NCI-H1694 (cell line): ENCODE data around the gene GON4L.
"Not testable (repeated sequence)": the region's sequence is repeated elsewhere in the genome, so short reads cannot be mapped to it uniquely, and the experiment has no call there.

Experiments used
- DNase-seq: peaks from one replicate; lab custom pipeline; 2025; lab: John Stamatoyannopoulos, UW

GON4L gene

DNA sequence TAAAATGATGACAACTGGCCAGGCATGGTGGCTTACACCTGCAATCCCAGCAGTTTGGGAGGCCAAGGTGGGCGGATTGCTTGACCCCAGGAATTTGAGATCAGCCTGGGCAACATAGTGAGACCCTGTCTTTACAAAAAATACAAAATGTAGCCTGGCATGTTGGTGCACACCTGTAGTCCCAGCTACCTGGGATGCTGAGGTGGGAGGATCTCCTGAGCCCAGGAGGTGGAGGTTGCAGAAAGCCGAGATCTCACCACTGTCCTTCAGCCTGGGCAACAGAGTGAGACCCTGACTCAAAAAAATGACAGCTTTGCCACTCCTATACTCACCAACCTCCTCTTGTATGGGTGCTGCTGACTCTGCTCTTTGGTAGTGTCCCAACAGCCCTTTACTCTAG, 20.9 kb upstream of the GON4L start:
- no peak for DNase-seq

DNA sequence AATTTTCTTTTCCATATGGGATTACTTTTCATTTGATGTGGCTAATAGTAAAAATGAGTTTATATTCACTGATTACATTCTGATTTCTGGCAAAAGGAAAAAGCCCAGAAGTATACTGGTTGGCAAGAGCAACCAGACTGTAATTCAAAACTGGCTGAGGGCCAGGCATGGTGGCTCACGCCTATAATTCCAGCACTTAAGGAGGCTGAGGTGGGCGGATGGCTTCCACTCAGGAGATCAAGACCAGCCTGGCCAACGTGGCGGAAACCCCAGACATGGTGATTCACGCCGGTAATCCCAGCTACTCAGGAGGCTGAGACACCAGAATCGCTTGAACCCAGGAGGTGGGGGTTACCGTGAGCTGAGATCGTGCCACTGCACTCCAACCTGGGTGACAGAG, 16.8 kb upstream of the GON4L start:
- DNase-seq, result no peak

GRCh38 chr1:155872527-155872926, 15.5 kb upstream of the GON4L start:
- no peak for DNase-seq

- peak; percentile 43 for DNase-seq
These were observed 14.4 kb upstream of the GON4L start for GRCh38 chr1:155871390-155871789.

DNA sequence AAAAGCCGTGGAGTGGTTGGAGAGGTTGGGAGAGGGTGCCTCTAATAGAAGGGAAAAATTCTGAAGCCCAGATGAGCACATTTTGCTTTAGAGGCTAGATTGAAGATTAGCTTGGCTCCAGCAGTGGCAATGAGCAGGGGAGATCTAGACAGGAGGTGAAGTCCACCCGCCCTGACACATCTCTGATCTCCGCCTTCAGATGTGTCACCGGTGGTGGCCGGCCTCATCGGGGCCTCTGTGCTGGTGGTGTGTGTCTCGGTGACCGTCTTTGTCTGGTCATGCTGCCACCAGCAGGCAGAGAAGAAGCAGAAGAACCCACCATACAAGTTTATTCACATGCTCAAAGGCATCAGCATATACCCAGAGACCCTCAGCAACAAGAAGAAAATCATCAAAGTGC, 10.8 kb upstream of the GON4L start:
- DNase-seq, result no peak

DNA sequence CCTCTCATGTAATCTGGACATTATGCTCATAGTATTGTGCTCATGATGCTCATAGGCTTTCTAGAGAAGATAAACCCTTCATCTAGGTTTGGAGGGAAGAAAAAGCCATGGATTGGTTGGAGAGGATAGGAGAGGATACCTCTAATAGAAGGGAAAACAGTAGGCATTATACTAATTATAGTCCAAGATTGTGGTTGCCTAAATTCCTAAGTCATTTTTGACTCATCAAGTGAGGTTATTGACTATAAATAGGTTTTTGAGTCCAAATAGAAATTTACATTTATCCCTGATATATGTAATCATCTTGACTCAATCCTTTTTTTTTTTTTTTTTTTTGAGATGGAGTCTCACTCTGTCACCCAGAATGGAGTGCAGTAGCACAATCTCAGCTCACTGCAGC, 7.4 kb upstream of the GON4L start:
- no peak for DNase-seq

DNA sequence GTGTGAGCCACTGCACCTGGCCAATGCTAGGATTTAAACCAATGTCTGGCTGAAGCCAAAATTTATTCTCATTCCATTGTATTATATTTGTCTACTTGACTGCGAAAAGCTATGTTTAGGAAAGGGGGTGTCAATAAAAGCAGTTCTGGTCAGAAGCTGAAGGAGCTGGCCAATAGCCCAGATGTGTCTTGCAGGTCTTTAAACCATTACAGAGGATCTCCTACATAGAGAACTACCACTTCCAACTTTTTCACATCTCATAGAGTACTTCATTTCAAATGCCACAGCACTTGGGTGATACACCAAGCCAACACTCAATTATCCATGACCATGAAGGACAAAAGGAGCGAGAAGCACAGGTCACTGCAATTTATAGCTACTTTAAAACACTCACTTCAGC, 4.9 kb upstream of the GON4L start:
- no peak for DNase-seq

DNA sequence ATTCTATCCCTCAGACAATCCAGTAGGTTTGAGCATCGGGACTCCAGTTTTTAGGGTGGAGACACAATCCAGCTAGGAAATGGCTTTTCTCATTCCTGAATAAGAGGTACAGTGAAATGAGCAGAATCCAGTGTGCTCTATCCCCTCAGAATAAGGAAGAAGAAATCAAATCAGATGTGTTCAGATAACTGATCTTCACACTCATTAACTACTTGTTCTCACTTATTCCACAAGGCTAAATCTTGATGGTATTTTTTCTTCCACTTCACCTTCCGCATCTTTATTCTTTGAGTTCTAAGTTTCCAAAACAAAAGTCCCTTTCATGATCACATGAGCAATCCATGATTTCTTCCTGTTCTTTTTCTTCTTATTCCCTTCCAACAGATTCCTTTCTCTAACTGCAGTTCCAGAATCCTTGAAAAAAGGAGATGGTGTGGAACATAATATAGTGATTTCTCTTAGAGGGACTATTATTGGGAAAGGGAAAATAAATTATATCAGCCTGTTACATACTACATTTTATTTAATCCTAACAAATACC, 4.0 kb upstream of the GON4L start:
- peak; percentile 48 for DNase-seq

DNA sequence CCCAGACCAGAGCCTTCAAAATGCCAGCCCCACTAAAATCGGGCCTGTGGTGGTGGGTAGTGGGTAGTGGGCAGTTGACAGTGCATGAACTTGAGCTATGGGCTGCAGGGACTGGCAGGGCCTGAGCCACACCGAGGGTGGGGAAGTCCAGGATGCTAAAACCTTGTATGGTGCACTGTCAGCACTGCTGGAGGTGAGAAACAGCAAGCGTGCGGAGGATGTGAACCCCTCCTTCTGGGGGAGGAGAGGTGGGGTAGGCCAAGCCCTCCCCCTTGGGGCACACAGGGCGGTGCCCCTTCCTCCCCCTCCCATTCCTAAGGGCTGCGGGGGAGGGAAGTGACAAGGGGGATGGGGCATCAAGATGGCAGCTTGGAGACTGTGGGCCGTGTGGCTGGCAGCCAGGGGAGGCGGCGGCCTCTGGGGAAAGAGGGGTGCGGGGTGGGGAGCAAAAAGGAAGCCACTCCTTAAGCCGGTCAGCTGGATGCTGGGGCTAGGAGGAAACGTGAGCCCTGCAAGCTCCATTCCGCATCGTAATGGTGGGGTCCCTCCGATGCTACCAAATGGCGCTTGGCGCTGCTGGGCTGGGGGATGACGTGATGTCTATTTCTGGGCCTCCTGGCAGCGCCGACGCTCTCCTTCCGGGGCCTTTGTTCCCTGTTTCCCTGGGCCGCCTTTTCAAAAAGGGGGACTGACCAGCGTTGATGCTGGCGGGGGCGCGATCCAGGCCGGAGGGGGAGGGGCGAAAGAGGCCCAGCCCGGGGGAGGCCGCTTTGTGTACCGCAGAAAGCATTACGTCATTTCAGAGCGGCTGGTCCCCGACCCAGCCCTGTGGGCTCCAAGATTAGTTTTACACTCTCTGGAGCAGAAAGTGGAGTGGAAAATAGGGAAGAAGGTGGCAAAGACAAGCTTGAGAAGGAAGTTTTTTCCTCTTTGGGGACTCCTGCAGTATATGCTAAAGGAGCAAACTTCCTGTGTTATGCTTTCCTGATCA, 3.2 kb upstream of the GON4L start:
- peak; percentile 98 for DNase-seq

DNA sequence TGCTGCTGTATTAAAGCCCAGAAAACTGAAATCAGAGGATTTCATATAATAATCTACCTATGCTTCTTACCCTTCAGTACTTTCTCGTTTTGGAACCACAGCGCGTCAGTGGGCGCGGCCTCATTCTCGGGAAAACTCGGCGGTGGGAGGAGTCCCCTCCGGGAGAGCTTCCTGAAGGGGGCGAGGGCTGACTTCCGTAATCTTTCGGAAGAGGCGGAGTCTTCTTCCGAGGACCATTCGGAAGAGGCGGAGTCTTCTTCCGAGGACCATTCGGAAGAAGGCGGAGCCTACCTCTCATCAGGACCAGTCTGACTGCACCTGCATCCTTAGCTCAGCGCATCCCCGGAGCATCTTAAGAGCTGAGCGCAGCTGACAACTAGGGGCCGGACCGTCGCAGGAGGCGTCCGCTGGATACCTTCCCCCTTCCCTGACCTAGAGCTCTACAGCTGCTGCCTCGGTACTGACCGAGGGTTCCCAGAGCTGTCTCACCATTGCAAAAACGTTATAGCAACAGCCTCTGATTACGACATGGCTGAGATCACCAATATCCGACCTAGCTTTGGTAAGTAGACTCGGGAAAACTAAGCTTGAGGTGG, 2.3 kb upstream of the GON4L start, which contains the start of gene SYT11:
Gene SYT11, plus strand, starts transcription at position 334 of the 596 bp plus-strand sequence. Its CDS starts 195 bp downstream, at position 529.
- DNase-seq, result peak; percentile 100

DNA sequence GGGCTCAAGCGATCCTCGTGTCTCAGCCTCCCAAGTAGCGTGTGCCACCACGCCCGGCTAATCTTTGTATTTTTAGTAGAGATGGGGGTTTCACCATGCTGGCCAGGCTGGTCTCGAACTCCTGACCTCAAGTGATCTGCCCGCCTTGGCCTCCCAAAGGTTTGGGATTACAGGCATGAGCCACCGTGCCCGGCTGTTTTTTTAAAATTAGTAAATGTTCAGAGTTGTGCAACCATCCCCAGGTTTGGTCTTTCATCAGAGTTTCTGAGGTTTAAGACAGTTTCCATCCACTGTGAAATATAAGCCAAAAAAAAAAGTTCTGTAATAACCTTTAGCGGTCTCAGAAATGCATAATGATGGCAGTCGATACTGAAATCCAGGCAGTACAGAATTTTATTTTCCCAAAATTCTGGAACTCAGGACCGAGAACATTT, 1.8 kb upstream of the GON4L start:
- no peak for DNase-seq

DNA sequence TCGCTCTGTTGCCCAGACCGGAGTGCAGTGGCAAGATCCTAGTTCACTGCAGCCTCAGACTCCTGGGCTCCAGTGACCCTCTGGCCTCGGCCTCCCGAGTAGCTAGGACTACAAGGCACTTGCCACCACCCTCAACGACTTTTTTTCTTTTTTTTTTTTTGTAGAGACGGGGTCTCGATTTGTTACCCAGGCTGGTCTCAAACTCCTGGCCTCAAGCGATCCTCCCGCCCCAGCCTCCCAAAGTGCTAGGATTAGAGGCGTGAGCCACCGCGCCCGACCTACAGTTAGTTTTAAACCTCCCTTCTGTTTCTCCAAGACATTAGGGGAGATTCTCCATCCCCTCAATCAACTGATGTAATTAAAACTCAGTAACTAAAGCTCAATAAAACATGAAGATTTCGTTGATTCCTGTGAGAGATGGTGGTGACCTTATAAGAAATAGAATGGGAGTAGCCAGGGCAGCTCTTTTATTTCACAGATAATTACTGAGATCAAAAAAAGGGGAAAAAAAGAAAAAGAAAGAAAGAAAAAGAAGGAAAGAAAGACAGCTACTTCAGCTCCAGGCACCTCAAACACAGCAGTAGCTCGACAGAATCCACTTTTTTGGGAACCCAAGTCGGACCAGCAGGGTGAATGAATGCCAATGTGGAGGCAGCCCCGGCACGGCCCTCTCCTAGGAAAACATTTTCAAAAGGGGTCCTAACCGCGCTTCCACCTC, 598 bp downstream of the GON4L start:
- no peak for DNase-seq

DNA sequence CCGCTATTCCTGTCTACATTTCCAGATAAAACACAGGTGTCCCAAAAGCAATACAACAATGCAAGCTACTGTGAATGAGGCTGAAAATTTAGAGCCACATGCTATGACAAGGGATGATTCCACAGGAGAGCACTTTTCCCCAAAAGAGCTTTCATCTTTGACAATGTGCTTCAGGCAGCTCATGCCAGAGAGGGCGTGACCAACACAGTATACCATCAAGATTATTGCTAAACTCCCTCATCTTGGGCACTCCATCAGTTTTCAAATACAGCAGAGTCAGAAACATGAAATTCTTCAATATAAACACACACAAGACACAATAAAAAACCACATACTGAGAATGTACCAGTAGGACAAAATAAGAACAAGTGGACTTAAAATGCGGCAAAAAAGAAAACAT, 6.7 kb downstream of the GON4L start:
- no peak for DNase-seq

GRCh38 chr1:155847823-155848529, 9.0 kb downstream of the GON4L start:
- DNase-seq, result no peak

DNA sequence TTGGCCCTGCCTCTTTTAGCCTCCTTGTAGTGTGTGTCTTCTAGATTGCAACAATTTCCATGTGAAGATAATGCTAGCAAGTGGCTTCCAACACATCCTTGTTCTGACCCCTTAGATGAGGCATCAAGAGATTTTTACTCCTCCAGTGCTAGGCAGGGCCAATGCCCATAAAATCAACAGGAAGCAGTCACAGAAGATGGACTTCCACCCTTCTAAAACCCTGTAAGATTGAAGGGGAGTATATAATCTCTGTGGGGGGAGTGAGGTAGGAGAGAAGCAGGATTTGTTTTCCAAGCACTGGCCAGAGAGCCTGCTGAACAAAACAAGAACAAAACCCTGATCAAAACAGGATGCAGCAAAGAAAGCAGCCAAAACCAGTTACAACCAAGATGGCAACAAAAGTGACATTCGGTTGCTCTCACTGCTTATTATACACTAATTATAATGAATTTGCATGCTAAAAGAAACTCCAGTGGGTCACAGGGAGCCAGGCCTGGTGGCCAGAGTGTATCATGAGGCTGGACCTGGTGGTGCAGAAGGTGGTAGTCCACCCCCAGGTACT, 12.1 kb downstream of the GON4L start:
- no peak for DNase-seq

DNA sequence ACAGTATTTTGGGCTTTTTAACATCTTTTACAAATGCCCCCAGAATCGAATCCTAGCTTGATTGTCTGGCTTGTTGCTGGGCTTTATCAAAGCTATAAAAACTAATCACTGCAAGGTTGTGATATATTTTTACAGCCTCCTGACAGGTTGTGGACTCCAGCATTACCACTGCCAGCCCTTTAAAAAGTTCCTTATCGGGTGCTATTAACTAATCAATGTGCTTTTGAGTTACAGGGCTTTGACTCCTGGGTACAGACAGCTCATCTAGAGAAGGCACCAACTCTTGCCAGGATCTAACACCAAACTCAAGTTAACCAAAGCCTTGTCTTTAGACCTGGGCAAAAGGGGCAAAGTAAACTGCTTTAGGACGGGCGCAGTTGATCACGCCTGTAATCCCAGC, 16.6 kb downstream of the GON4L start:
- DNase-seq, result no peak

GRCh38 chr1:155835548-155835947, 21.5 kb downstream of the GON4L start:
- no peak for DNase-seq

- DNase-seq, result not testable (repeated sequence)
These were observed 22.1 kb downstream of the GON4L start for GRCh38 chr1:155834927-155835399.

- no peak for DNase-seq
These were observed 22.6 kb downstream of the GON4L start for GRCh38 chr1:155834296-155834926.

GRCh38 chr1:155833665-155834295, 23.2 kb downstream of the GON4L start:
- no peak for DNase-seq
